Measurements from ENCODE around the gene BCL11B.

The BCL11B gene

GRCh38 chr14:99155173-99156089 lies 116.6 kb downstream of the BCL11B start:
- no peak for DNase-seq

- DNase-seq: no peak
Measured at GRCh38 chr14:99150236-99150635, 121.8 kb downstream of the BCL11B start.

GRCh38 chr14:99148861-99149610 lies 123.0 kb downstream of the BCL11B start:
- no peak for DNase-seq

- DNase-seq: no peak
Measured at GRCh38 chr14:99148131-99148530, 123.9 kb downstream of the BCL11B start.

GRCh38 chr14:99147366-99147740 lies 124.6 kb downstream of the BCL11B start:
- DNase-seq: no peak

- DNase-seq: no peak
Measured at GRCh38 chr14:99146616-99147365, 125.2 kb downstream of the BCL11B start.

- DNase-seq: no peak
Measured at GRCh38 chr14:99145307-99145706, 126.7 kb downstream of the BCL11B start.

GRCh38 chr14:99143793-99144192 lies 128.2 kb downstream of the BCL11B start:
- no peak for DNase-seq

GRCh38 chr14:99143126-99143525 lies 128.9 kb downstream of the BCL11B start:
- DNase-seq: no peak

- DNase-seq: no peak
Measured at GRCh38 chr14:99141236-99141635, 130.8 kb downstream of the BCL11B start.

GRCh38 chr14:99138999-99139865 lies 132.8 kb downstream of the BCL11B start:
- no peak for DNase-seq

GRCh38 chr14:99137913-99138571 lies 134.0 kb downstream of the BCL11B start:
- DNase-seq: no peak

GRCh38 chr14:99137001-99137700 lies 134.8 kb downstream of the BCL11B start:
- DNase-seq: no peak

GRCh38 chr14:99136401-99136800 lies 135.6 kb downstream of the BCL11B start:
- no peak for DNase-seq

GRCh38 chr14:99136047-99136400 lies 136.0 kb downstream of the BCL11B start:
- DNase-seq: no peak

GRCh38 chr14:99134516-99135046 lies 137.4 kb downstream of the BCL11B start:
- no peak for DNase-seq

- DNase-seq: no peak
Measured at GRCh38 chr14:99133636-99134515, 138.1 kb downstream of the BCL11B start.

- DNase-seq: no peak
Measured at GRCh38 chr14:99132821-99133635, 139.0 kb downstream of the BCL11B start.

Data from stimulated activated CD4-positive, alpha-beta T cell treated with anti-CD3 and anti-CD28 coated beads, Interleukin-4, amount 100 ng/mL, for 24 hours (primary cell).